Measurements from ENCODE around the gene CDYL. TPM values are rescaled to one million over a fixed set of nuclear protein-coding genes. Genes with fewer than 3 reads are reported as not detected.

Gene CDYL
- total RNA-seq, 4 donors from 2014 or later = 24.1 to 24.8 (median 24.5) TPM

- no peaks in the 10 kb centered on the region for H3K36me3 ChIP-seq
- H3K4me1 ChIP-seq = peaks cover 12 to 22% of the 10 kb centered on the region in 2 donors
- H3K9me3 ChIP-seq = no peaks in the 10 kb centered on the region
- ATAC-seq (no peak), DNase-seq (no peak)
- in situ Hi-C loops (cut with MboI; ENCODE audit: low sequenced_read_pairs in 4 of 4) = loop anchor here in 3 of 4 donors (25.0 kb wide), 1 partner anchor 624 kb away; no protein-coding TSS in a partner anchor
- H3K27me3 ChIP-seq = no peaks in the 10 kb centered on the region
- intact Hi-C loops (cut with DNase I; ENCODE audit: low total_unique reads) = loop anchor here (5.0 to 10.0 kb wide), 2 partner anchors 159 to 622 kb away; partner anchors contain the start of gene CDYL
- TF ChIP-seq CTCF (IDR thresholded peaks at IDR 0.05 in 4 of 5, conservative IDR thresholded peaks at IDR 0.05 in 1 of 5) = peak; percentile 36 to 67 (median 59)
- TF ChIP-seq POLR2A (IDR thresholded peaks at IDR 0.05) = no peak
- no peak overlapping the region for H3K27ac ChIP-seq
- H3K4me3 ChIP-seq = no peak overlapping the region
These were observed 160.5 kb downstream of the CDYL start for GRCh38 chr6:4936681-4937041.

GRCh38 chr6:4937414-4937813 is 161.2 kb downstream of the CDYL start:
- H3K36me3 ChIP-seq = no peaks in the 10 kb centered on the region
- intact Hi-C loops (cut with DNase I; ENCODE audit: low total_unique reads) (loop anchor here (5.0 to 10.0 kb wide), 2 partner anchors 160 to 623 kb away; partner anchors contain the start of gene CDYL), in situ Hi-C loops (cut with MboI; ENCODE audit: low sequenced_read_pairs in 4 of 4) (loop anchor here in 3 of 4 donors (25.0 kb wide), 1 partner anchor 625 kb away; no protein-coding TSS in a partner anchor)
- H3K4me1 ChIP-seq = peaks cover 13 to 26% of the 10 kb centered on the region in 2 donors
- H3K27me3 ChIP-seq = no peaks in the 10 kb centered on the region
- H3K9me3 ChIP-seq = no peaks in the 10 kb centered on the region
- ATAC-seq (no peak), DNase-seq (no peak)
- no peak overlapping the region for H3K27ac ChIP-seq
- TF ChIP-seq POLR2A (IDR thresholded peaks at IDR 0.05) (no peak), CTCF (IDR thresholded peaks at IDR 0.05 in 4 of 5, conservative IDR thresholded peaks at IDR 0.05 in 1 of 5) (no peak)
- H3K4me3 ChIP-seq = no peak overlapping the region

DNA sequence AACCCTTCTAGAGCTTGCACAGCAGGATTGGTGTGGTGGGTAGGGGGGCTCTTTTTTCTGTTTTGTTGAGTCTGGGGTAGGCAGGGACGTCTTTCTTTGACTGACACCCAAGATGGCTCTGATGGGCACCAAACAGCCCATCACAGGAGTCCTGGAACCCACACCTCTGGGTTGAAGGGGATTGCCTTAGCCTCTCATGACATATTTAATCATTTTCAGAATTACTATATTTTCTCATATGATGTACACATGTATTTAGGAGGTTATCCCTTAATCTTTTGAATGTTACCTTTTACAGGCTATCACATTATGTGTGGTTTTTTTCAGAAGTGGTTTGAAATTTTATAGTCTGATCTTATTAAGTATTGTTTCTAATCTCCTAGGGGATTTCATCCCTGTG is 163.0 kb downstream of the CDYL start:
- H3K36me3 ChIP-seq = no peaks in the 10 kb centered on the region
- in situ Hi-C loops (cut with MboI; ENCODE audit: low sequenced_read_pairs in 4 of 4) = loop anchor here in 3 of 4 donors (25.0 kb wide), 1 partner anchor 627 kb away; no protein-coding TSS in a partner anchor
- ATAC-seq (no peak), DNase-seq (no peak)
- H3K27me3 ChIP-seq = no peaks in the 10 kb centered on the region
- intact Hi-C loops (cut with DNase I; ENCODE audit: low total_unique reads) = loop anchor here (5.0 to 10.0 kb wide), 2 partner anchors 162 to 624 kb away; partner anchors contain the start of gene CDYL
- TF ChIP-seq POLR2A (IDR thresholded peaks at IDR 0.05) (no peak), CTCF (IDR thresholded peaks at IDR 0.05 in 4 of 5, conservative IDR thresholded peaks at IDR 0.05 in 1 of 5) (no peak)
- peaks cover 22 to 28% of the 10 kb centered on the region in 2 donors for H3K4me1 ChIP-seq
- no peak overlapping the region for H3K27ac ChIP-seq
- H3K4me3 ChIP-seq = no peak overlapping the region
- H3K9me3 ChIP-seq = no peaks in the 10 kb centered on the region

GRCh38 chr6:4940416-4940815 is 164.2 kb downstream of the CDYL start:
- intact Hi-C loops (cut with DNase I; ENCODE audit: low total_unique reads) (no loop called here), in situ Hi-C loops (cut with MboI; ENCODE audit: low sequenced_read_pairs in 4 of 4) (loop anchor here in 3 of 4 donors (25.0 kb wide), 1 partner anchor 628 kb away; no protein-coding TSS in a partner anchor)
- Histone ChIP-seq H3K27ac (no peak overlapping the region), H3K4me3 (no peak overlapping the region), H3K4me1 (peaks cover 22 to 28% of the 10 kb centered on the region in 2 donors), H3K27me3 (no peaks in the 10 kb centered on the region), H3K9me3 (no peaks in the 10 kb centered on the region), H3K36me3 (peaks cover 0 to 2% of the 10 kb centered on the region in 2 donors)
- no peak for TF ChIP-seq CTCF (IDR thresholded peaks at IDR 0.05 in 4 of 5, conservative IDR thresholded peaks at IDR 0.05 in 1 of 5)
- no peak for TF ChIP-seq POLR2A (IDR thresholded peaks at IDR 0.05)
- ATAC-seq (no peak), DNase-seq (no peak)

All from gastrocnemius medialis (tissue), 4 donors.